ENCODE results near the gene SLC25A12. TPM values are rescaled to one million over a fixed set of nuclear protein-coding genes. Genes with fewer than 3 reads are reported as not detected.
"Not testable (repeated sequence)": the region's sequence is repeated elsewhere in the genome, so short reads cannot be mapped to it uniquely, and the experiment has no call there.

SLC25A12 gene
- total RNA-seq, 1 donor, result 14.8 TPM

GRCh38 chr2:171793691-171794678, 100.1 kb downstream of the SLC25A12 start:
- H3K27me3 ChIP-seq (ENCODE audit: insufficient read depth, low read length), result no peaks in the 10 kb centered on the region
- no peaks in the 10 kb centered on the region for H3K9me3 ChIP-seq (ENCODE audit: low read depth, low read length)
- peaks cover 21% of the 10 kb centered on the region for H3K4me1 ChIP-seq (ENCODE audit: insufficient read depth, low read length)
- no peak overlapping the region for H3K4me3 ChIP-seq (ENCODE audit: low read length)

- peaks cover 13% of the 10 kb centered on the region for H3K4me1 ChIP-seq (ENCODE audit: insufficient read depth, low read length)
- no peaks in the 10 kb centered on the region for H3K9me3 ChIP-seq (ENCODE audit: low read depth, low read length)
- H3K4me3 ChIP-seq (ENCODE audit: low read length), result no peak overlapping the region
- no peaks in the 10 kb centered on the region for H3K27me3 ChIP-seq (ENCODE audit: insufficient read depth, low read length)
Measured at GRCh38 chr2:171792886-171793580, 101.0 kb downstream of the SLC25A12 start.

GRCh38 chr2:171792157-171792556, 101.9 kb downstream of the SLC25A12 start:
- peaks cover 12% of the 10 kb centered on the region for H3K4me1 ChIP-seq (ENCODE audit: insufficient read depth, low read length)
- H3K4me3 ChIP-seq (ENCODE audit: low read length), result no peak overlapping the region
- no peaks in the 10 kb centered on the region for H3K9me3 ChIP-seq (ENCODE audit: low read depth, low read length)
- H3K27me3 ChIP-seq (ENCODE audit: insufficient read depth, low read length), result no peaks in the 10 kb centered on the region

- Histone ChIP-seq H3K27me3 (ENCODE audit: insufficient read depth, low read length) (no peaks in the 10 kb centered on the region), H3K4me3 (ENCODE audit: low read length) (no peak overlapping the region), H3K9me3 (ENCODE audit: low read depth, low read length) (no peaks in the 10 kb centered on the region), H3K4me1 (ENCODE audit: insufficient read depth, low read length) (peaks cover 12% of the 10 kb centered on the region)
Measured at GRCh38 chr2:171791361-171791760, 102.7 kb downstream of the SLC25A12 start.

- no peak overlapping the region for H3K4me3 ChIP-seq (ENCODE audit: low read length)
- no peaks in the 10 kb centered on the region for H3K9me3 ChIP-seq (ENCODE audit: low read depth, low read length)
- no peaks in the 10 kb centered on the region for H3K27me3 ChIP-seq (ENCODE audit: insufficient read depth, low read length)
- H3K4me1 ChIP-seq (ENCODE audit: insufficient read depth, low read length), result peaks cover 12% of the 10 kb centered on the region
Measured at GRCh38 chr2:171789956-171790355, 104.1 kb downstream of the SLC25A12 start.

- Histone ChIP-seq H3K27me3 (ENCODE audit: insufficient read depth, low read length) (no peaks in the 10 kb centered on the region), H3K4me3 (ENCODE audit: low read length) (no peak overlapping the region), H3K4me1 (ENCODE audit: insufficient read depth, low read length) (peaks cover 3% of the 10 kb centered on the region), H3K9me3 (ENCODE audit: low read depth, low read length) (no peaks in the 10 kb centered on the region)
Measured at GRCh38 chr2:171788316-171788993, 105.6 kb downstream of the SLC25A12 start.

- Histone ChIP-seq H3K4me3 (ENCODE audit: low read length) (no peak overlapping the region), H3K4me1 (ENCODE audit: insufficient read depth, low read length) (no peaks in the 10 kb centered on the region), H3K9me3 (ENCODE audit: low read depth, low read length) (no peaks in the 10 kb centered on the region), H3K27me3 (ENCODE audit: insufficient read depth, low read length) (no peaks in the 10 kb centered on the region)
Measured at GRCh38 chr2:171787333-171788072, 106.5 kb downstream of the SLC25A12 start.

GRCh38 chr2:171785450-171785849, 108.6 kb downstream of the SLC25A12 start:
- H3K4me3 ChIP-seq (ENCODE audit: low read length), result no peak overlapping the region

GRCh38 chr2:171778515-171778914, 115.5 kb downstream of the SLC25A12 start:
- no peaks in the 10 kb centered on the region for H3K4me1 ChIP-seq (ENCODE audit: insufficient read depth, low read length)
- no peaks in the 10 kb centered on the region for H3K27me3 ChIP-seq (ENCODE audit: insufficient read depth, low read length)
- peaks cover 9% of the 10 kb centered on the region for H3K9me3 ChIP-seq (ENCODE audit: low read depth, low read length)
- no peak overlapping the region for H3K4me3 ChIP-seq (ENCODE audit: low read length)

More at GRCh38 chr2:171785450-171785849, 108.6 kb downstream of the SLC25A12 start:
- Histone ChIP-seq H3K4me1 (ENCODE audit: insufficient read depth, low read length) (no peaks in the 10 kb centered on the region), H3K9me3 (ENCODE audit: low read depth, low read length) (no peaks in the 10 kb centered on the region), H3K27me3 (ENCODE audit: insufficient read depth, low read length) (no peaks in the 10 kb centered on the region)

GRCh38 chr2:171774581-171774980, 119.5 kb downstream of the SLC25A12 start:
- not testable (repeated sequence) for H3K27me3 ChIP-seq (ENCODE audit: insufficient read depth, low read length); H3K4me3 ChIP-seq (ENCODE audit: low read length); H3K4me1 ChIP-seq (ENCODE audit: insufficient read depth, low read length)
- H3K9me3 ChIP-seq (ENCODE audit: low read depth, low read length), result peaks cover 15% of the 10 kb centered on the region

- H3K9me3 ChIP-seq (ENCODE audit: low read depth, low read length), result peaks cover 6% of the 10 kb centered on the region
- no peak overlapping the region for H3K4me3 ChIP-seq (ENCODE audit: low read length)
- H3K27me3 ChIP-seq (ENCODE audit: insufficient read depth, low read length), result no peaks in the 10 kb centered on the region
- no peaks in the 10 kb centered on the region for H3K4me1 ChIP-seq (ENCODE audit: insufficient read depth, low read length)
Measured at GRCh38 chr2:171772373-171772772, 121.7 kb downstream of the SLC25A12 start.

- no peaks in the 10 kb centered on the region for H3K27me3 ChIP-seq (ENCODE audit: insufficient read depth, low read length)
- no peak overlapping the region for H3K4me3 ChIP-seq (ENCODE audit: low read length)
- peaks cover 6% of the 10 kb centered on the region for H3K9me3 ChIP-seq (ENCODE audit: low read depth, low read length)
- no peaks in the 10 kb centered on the region for H3K4me1 ChIP-seq (ENCODE audit: insufficient read depth, low read length)
Measured at GRCh38 chr2:171771463-171771862, 122.6 kb downstream of the SLC25A12 start.

- Histone ChIP-seq H3K27me3 (ENCODE audit: insufficient read depth, low read length) (no peaks in the 10 kb centered on the region), H3K9me3 (ENCODE audit: low read depth, low read length) (no peaks in the 10 kb centered on the region), H3K4me3 (ENCODE audit: low read length) (no peak overlapping the region), H3K4me1 (ENCODE audit: insufficient read depth, low read length) (no peaks in the 10 kb centered on the region)
Measured at GRCh38 chr2:171763602-171764001, 130.4 kb downstream of the SLC25A12 start.

- no peak overlapping the region for H3K4me3 ChIP-seq (ENCODE audit: low read length)
- no peaks in the 10 kb centered on the region for H3K9me3 ChIP-seq (ENCODE audit: low read depth, low read length)
- no peaks in the 10 kb centered on the region for H3K27me3 ChIP-seq (ENCODE audit: insufficient read depth, low read length)
- no peaks in the 10 kb centered on the region for H3K4me1 ChIP-seq (ENCODE audit: insufficient read depth, low read length)
Measured at GRCh38 chr2:171762879-171763573, 131.0 kb downstream of the SLC25A12 start.

All from mononuclear cell (primary cell).